ENCODE data around the gene MMP17. TPM values are rescaled to one million over a fixed set of nuclear protein-coding genes. Genes with fewer than 3 reads are reported as not detected.

The MMP17 gene
- polyA plus RNA-seq, 3 donors = 2.8 to 78.3 (median 3.0) TPM

DNA sequence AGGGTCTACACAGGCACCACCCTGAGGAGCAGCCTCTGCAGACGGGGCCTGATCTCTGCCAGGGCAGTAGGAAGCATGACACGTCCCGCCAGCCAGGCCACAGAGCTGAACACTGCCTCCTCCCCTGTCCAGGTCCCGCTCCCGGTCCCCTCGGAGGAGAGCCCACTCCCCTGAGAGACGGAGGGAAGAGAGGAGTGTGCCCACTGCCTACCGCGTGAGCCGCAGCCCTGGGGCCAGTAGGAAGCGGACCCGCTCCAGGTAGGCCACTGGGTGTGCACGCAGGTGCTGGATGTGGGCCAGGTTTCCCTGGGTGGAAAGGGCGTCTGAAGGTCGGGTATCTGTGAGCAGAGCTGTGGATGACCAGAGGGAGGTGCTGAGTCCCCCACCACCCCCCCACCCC, 41.9 kb upstream of the MMP17 start:
- H3K27ac ChIP-seq (ENCODE audit: low read depth in 1 of 2, low read length in 2 of 2) = no peak overlapping the region
- no peaks in the 10 kb centered on the region for H3K79me2 ChIP-seq (ENCODE audit: insufficient read depth, low read length)
- no peak overlapping the region for H3K4me3 ChIP-seq (replicated peaks in 1 of 3; ENCODE audit: low read depth in 2 of 3, low read length in 3 of 3)
- no peaks in the 10 kb centered on the region for H3K9me3 ChIP-seq (replicated peaks in 1 of 2; ENCODE audit: control insufficient read depth in 1 of 2, insufficient read depth in 1 of 2, low read length in 2 of 2)
- intact Hi-C loops (cut with micrococcal nuclease) = no loop called here
- H3K36me3 Mint-ChIP-seq = peaks cover 72 to 85% of the 10 kb centered on the region in 2 donors
- H3K4me3 Mint-ChIP-seq = no peak overlapping the region
- H3K4me1 ChIP-seq (ENCODE audit: control insufficient read depth in 1 of 2, insufficient read depth in 2 of 2, low read length in 2 of 2) = peaks cover 0 to 7% of the 10 kb centered on the region in 2 donors
- peak overlapping the region in 1 of 7 donors; percentile 30 for H3K27ac Mint-ChIP-seq
- no peak overlapping the region for H2AFZ ChIP-seq (ENCODE audit: insufficient read depth, low read depth, low read length, poor library complexity, severe bottlenecking)
- H3K9me3 Mint-ChIP-seq = peaks cover 0 to 11% (median 0%) of the 10 kb centered on the region in 7 donors
- no peak overlapping the region for H3K9ac ChIP-seq (ENCODE audit: insufficient read depth, low read length, poor library complexity, severe bottlenecking)
- peaks cover 0 to 2% (median 0%) of the 10 kb centered on the region in 3 donors for H3K27me3 Mint-ChIP-seq (ENCODE audit: low read depth in 3 of 3)
- TF ChIP-seq, protein P1, sequence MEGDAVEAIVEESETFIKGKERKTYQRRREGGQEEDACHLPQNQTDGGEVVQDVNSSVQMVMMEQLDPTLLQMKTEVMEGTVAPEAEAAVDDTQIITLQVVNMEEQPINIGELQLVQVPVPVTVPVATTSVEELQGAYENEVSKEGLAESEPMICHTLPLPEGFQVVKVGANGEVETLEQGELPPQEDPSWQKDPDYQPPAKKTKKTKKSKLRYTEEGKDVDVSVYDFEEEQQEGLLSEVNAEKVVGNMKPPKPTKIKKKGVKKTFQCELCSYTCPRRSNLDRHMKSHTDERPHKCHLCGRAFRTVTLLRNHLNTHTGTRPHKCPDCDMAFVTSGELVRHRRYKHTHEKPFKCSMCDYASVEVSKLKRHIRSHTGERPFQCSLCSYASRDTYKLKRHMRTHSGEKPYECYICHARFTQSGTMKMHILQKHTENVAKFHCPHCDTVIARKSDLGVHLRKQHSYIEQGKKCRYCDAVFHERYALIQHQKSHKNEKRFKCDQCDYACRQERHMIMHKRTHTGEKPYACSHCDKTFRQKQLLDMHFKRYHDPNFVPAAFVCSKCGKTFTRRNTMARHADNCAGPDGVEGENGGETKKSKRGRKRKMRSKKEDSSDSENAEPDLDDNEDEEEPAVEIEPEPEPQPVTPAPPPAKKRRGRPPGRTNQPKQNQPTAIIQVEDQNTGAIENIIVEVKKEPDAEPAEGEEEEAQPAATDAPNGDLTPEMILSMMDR (IDR thresholded peaks at IDR 0.05) = no peak
- peaks cover 6% of the 10 kb centered on the region for H4K20me1 ChIP-seq (ENCODE audit: insufficient read depth, low read length)
- no peak for DNase-seq
- peaks cover 65 to 80% of the 10 kb centered on the region in 2 donors for H3K36me3 ChIP-seq (replicated peaks in 1 of 2; ENCODE audit: control insufficient read depth in 1 of 2, insufficient read depth in 2 of 2, low read length in 2 of 2)
- WGBS (ENCODE audit: insufficient coverage) = 88% methylated on average over 4 of the region's 15 CpGs
- no peak overlapping the region for H3K4me2 ChIP-seq (replicated peaks; ENCODE audit: extremely low read depth, low read length, poor library complexity, severe bottlenecking)
- H3K27me3 ChIP-seq (ENCODE audit: control insufficient read depth in 2 of 2, insufficient read depth in 2 of 2, low read length in 2 of 2) = no peaks in the 10 kb centered on the region
- H3K4me1 Mint-ChIP-seq = peaks cover 9% of the 10 kb centered on the region

DNA sequence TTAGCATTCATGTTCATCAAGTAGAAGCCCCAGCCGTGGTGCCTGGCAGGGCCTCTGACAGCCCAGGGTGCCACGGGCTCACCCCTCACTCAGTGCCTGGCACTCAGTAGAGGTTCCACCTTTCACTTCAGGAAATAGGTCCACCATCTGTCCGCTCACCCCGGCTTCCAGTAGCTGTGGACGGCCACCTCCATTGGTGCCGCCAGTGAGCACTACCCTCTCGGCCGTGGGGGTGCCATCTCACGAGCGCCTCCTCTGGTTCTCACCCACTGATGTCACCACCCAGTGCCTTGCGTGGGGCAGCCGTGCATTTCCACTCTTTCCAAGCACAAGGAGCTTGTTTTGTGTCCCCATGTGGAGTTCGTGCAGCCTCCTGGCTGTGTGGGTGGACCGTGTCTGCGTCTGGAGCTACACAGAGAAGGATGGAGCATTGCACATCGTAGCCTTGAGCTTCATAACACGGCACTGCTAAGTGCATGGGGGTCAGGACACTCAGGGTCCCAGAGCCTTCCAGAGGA, 41.0 kb upstream of the MMP17 start:
- Histone ChIP-seq H3K79me2 (ENCODE audit: insufficient read depth, low read length) (no peaks in the 10 kb centered on the region), H3K9me3 (replicated peaks in 1 of 2; ENCODE audit: control insufficient read depth in 1 of 2, insufficient read depth in 1 of 2, low read length in 2 of 2) (no peaks in the 10 kb centered on the region), H3K27me3 (ENCODE audit: control insufficient read depth in 2 of 2, insufficient read depth in 2 of 2, low read length in 2 of 2) (no peaks in the 10 kb centered on the region), H3K4me2 (replicated peaks; ENCODE audit: extremely low read depth, low read length, poor library complexity, severe bottlenecking) (no peak overlapping the region), H3K4me1 (ENCODE audit: control insufficient read depth in 1 of 2, insufficient read depth in 2 of 2, low read length in 2 of 2) (peaks cover 0 to 7% of the 10 kb centered on the region in 2 donors), H3K36me3 (replicated peaks in 1 of 2; ENCODE audit: control insufficient read depth in 1 of 2, insufficient read depth in 2 of 2, low read length in 2 of 2) (peaks cover 68 to 80% of the 10 kb centered on the region in 2 donors), H3K4me3 (replicated peaks in 1 of 3; ENCODE audit: low read depth in 2 of 3, low read length in 3 of 3) (no peak overlapping the region), H4K20me1 (ENCODE audit: insufficient read depth, low read length) (peaks cover 6% of the 10 kb centered on the region), H2AFZ (ENCODE audit: insufficient read depth, low read depth, low read length, poor library complexity, severe bottlenecking) (no peak overlapping the region), H3K9ac (ENCODE audit: insufficient read depth, low read length, poor library complexity, severe bottlenecking) (no peak overlapping the region), H3K27ac (ENCODE audit: low read depth in 1 of 2, low read length in 2 of 2) (no peak overlapping the region)
- Mint-ChIP-seq H3K27ac (peak overlapping the region in 1 of 7 donors; percentile 44), H3K9me3 (peaks cover 0 to 11% (median 0%) of the 10 kb centered on the region in 7 donors), H3K4me3 (no peak overlapping the region), H3K27me3 (ENCODE audit: low read depth in 3 of 3) (peaks cover 0 to 2% (median 0%) of the 10 kb centered on the region in 3 donors), H3K36me3 (peaks cover 76 to 85% of the 10 kb centered on the region in 2 donors), H3K4me1 (peaks cover 9% of the 10 kb centered on the region)
- intact Hi-C loops (cut with micrococcal nuclease) = no loop called here
- WGBS (ENCODE audit: insufficient coverage) = 98% methylated on average over 17 of the region's 17 CpGs
- no peak for DNase-seq
- TF ChIP-seq, protein P1 (IDR thresholded peaks at IDR 0.05) = no peak
